Stimulated activated CD4-positive, alpha-beta T cell treated with anti-CD3 and anti-CD28 coated beads, TNF-alpha, amount 100 ng/mL, for 48 hours (primary cell): ENCODE results near the gene CCDC74B.
"Not testable (repeated sequence)": the region's sequence is repeated elsewhere in the genome, so short reads cannot be mapped to it uniquely, and the experiment has no call there.

Experiments
- DNase-seq, 3 donors: peaks; one replicate each; pipeline ENCODE4 v3.0.0-alpha.2; 2020; ENCODE audit warnings: low read depth in 3 of 3

Gene CCDC74B

GRCh38 chr2:130166611-130167010 lies 21.7 kb upstream of the CCDC74B start:
- DNase-seq, result not testable (repeated sequence)

- DNase-seq, result no peak
Measured at GRCh38 chr2:130165293-130166016, 20.5 kb upstream of the CCDC74B start.

GRCh38 chr2:130162968-130163367 lies 18.1 kb upstream of the CCDC74B start:
- DNase-seq, result no peak

- DNase-seq, result not testable (repeated sequence)
Measured at GRCh38 chr2:130162486-130162885, 17.6 kb upstream of the CCDC74B start.

GRCh38 chr2:130160838-130161705 lies 16.2 kb upstream of the CCDC74B start:
- DNase-seq, result not testable (repeated sequence)

GRCh38 chr2:130160131-130160530 lies 15.2 kb upstream of the CCDC74B start:
- DNase-seq, result no peak

- not testable (repeated sequence) for DNase-seq
Measured at GRCh38 chr2:130159376-130159775, 14.5 kb upstream of the CCDC74B start.

GRCh38 chr2:130158631-130159030 lies 13.7 kb upstream of the CCDC74B start:
- no peak for DNase-seq

GRCh38 chr2:130157825-130158514 lies 13.1 kb upstream of the CCDC74B start:
- DNase-seq, result not testable (repeated sequence)

- DNase-seq, result not testable (repeated sequence)
Measured at GRCh38 chr2:130157354-130157753, 12.4 kb upstream of the CCDC74B start.

GRCh38 chr2:130156624-130157004 lies 11.7 kb upstream of the CCDC74B start:
- DNase-seq, result no peak

GRCh38 chr2:130155956-130156623 lies 11.2 kb upstream of the CCDC74B start:
- DNase-seq, result not testable (repeated sequence)

GRCh38 chr2:130154773-130155765 lies 10.2 kb upstream of the CCDC74B start:
- no peak for DNase-seq

- DNase-seq, result not testable (repeated sequence)
Measured at GRCh38 chr2:130154423-130154770, 9.5 kb upstream of the CCDC74B start.

GRCh38 chr2:130153721-130154422 lies 9.0 kb upstream of the CCDC74B start:
- DNase-seq, result not testable (repeated sequence)

GRCh38 chr2:130152816-130153595 lies 8.1 kb upstream of the CCDC74B start:
- no peak for DNase-seq

- DNase-seq, result not testable (repeated sequence)
Measured at GRCh38 chr2:130152136-130152815, 7.4 kb upstream of the CCDC74B start.

GRCh38 chr2:130151145-130151512 lies 6.2 kb upstream of the CCDC74B start:
- not testable (repeated sequence) for DNase-seq
